ENCODE results near the gene KCNAB2. TPM values are rescaled to one million over a fixed set of nuclear protein-coding genes. Genes with fewer than 3 reads are reported as not detected.

Gene KCNAB2
- total RNA-seq, 2 donors from 2014 or later: 2.0 to 5.5 TPM

DNA sequence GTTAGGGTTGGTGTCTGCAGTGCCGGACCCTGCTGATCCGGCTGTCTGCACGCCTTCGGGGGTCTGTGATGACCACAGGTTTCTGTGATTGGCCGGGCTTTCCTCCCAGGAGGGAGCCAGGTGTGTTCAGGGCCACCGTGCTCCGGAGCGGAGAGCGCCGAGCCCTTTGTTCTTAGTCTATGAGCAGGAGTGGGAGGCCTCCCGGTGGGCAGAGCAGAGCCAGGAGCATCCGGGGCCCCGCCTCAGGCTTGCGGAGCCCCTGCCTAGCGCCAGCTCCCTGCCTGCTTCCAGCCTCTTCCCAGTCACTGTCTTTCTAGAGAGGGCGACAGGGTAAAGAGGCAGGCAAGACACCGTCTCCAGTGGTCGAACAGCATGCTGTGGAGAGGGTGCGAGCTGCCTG lies 31.8 kb downstream of the KCNAB2 start:
- Histone ChIP-seq H3K27me3 (replicated peaks; ENCODE audit: insufficient read depth) (peaks cover 3% of the 10 kb centered on the region), H3K27ac (no peak overlapping the region), H3K36me3 (no peaks in the 10 kb centered on the region), H3K9me3 (no peaks in the 10 kb centered on the region), H3K4me3 (no peak overlapping the region), H3K4me1 (replicated peaks) (no peaks in the 10 kb centered on the region)
- TF ChIP-seq POLR2AphosphoS5 (IDR thresholded peaks at IDR 0.05): no peak
- TF ChIP-seq, protein P1, sequence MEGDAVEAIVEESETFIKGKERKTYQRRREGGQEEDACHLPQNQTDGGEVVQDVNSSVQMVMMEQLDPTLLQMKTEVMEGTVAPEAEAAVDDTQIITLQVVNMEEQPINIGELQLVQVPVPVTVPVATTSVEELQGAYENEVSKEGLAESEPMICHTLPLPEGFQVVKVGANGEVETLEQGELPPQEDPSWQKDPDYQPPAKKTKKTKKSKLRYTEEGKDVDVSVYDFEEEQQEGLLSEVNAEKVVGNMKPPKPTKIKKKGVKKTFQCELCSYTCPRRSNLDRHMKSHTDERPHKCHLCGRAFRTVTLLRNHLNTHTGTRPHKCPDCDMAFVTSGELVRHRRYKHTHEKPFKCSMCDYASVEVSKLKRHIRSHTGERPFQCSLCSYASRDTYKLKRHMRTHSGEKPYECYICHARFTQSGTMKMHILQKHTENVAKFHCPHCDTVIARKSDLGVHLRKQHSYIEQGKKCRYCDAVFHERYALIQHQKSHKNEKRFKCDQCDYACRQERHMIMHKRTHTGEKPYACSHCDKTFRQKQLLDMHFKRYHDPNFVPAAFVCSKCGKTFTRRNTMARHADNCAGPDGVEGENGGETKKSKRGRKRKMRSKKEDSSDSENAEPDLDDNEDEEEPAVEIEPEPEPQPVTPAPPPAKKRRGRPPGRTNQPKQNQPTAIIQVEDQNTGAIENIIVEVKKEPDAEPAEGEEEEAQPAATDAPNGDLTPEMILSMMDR (IDR thresholded peaks at IDR 0.05): no peak
- TF ChIP-seq POLR2A (IDR thresholded peaks at IDR 0.05): no peak
- intact Hi-C loops (cut with DNase I): no loop called here
- no peak for DNase-seq (ENCODE audit: low spot score)
- 80% methylated on average over 18 of the region's 19 CpGs for WGBS

DNA sequence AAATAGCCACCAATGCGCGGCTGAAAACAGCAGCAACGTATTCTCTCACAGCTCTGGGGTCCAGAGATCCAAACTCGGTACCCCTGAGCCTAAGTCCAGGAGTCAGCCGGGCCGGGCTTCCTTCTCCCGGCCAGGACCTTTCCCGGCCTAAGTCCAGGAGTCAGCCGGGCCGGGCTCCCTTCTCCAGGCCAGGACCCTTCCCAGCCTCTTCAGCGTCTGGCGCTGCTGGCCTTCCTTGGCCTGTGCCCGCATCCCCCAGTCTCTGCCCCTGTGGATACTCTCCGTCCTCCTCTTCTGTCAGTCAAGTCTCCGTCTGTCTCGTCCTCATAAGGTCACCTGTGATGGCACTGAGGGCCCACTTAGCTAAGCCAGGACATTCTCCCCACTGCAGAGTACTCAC lies 32.2 kb downstream of the KCNAB2 start:
- TF ChIP-seq POLR2AphosphoS5 (IDR thresholded peaks at IDR 0.05) (no peak), POLR2A (IDR thresholded peaks at IDR 0.05) (no peak)
- TF ChIP-seq, protein P1 (IDR thresholded peaks at IDR 0.05): no peak
- DNase-seq (ENCODE audit: low spot score): no peak
- Histone ChIP-seq H3K27me3 (replicated peaks; ENCODE audit: insufficient read depth) (no peaks in the 10 kb centered on the region), H3K4me1 (replicated peaks) (no peaks in the 10 kb centered on the region), H3K27ac (no peak overlapping the region), H3K9me3 (no peaks in the 10 kb centered on the region), H3K4me3 (no peak overlapping the region), H3K36me3 (no peaks in the 10 kb centered on the region)
- WGBS: 93% methylated on average over 16 of the region's 16 CpGs
- intact Hi-C loops (cut with DNase I): no loop called here

DNA sequence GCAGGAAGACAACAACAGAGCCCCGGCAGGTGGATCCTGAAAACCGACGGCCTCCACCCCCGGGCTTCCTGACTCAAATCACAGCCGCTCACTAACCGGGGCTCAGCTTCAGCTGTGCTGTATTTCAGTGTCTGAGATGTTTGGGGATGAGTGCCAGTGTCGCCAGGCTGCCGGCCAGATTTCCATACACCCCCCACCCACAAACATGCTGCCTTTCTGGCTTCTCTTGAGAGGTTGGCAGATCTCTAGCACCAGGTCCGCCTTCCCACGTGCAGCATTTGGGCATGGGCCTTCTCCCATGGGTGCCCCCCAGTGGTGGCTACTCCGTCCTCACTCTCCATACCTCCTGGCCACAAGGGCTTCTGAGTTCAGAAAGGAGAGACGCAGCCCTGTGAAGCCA lies 34.8 kb downstream of the KCNAB2 start:
- Histone ChIP-seq H3K36me3 (no peaks in the 10 kb centered on the region), H3K4me3 (no peak overlapping the region), H3K9me3 (no peaks in the 10 kb centered on the region), H3K27me3 (replicated peaks; ENCODE audit: insufficient read depth) (no peaks in the 10 kb centered on the region), H3K27ac (no peak overlapping the region), H3K4me1 (replicated peaks) (no peaks in the 10 kb centered on the region)
- intact Hi-C loops (cut with DNase I): no loop called here
- 24% methylated on average over 12 of the region's 12 CpGs for WGBS
- DNase-seq (ENCODE audit: low spot score): no peak
- TF ChIP-seq, protein P1 (IDR thresholded peaks at IDR 0.05): peak in 1 of 4 experiments; percentile 31
- TF ChIP-seq POLR2AphosphoS5 (IDR thresholded peaks at IDR 0.05): no peak

DNA sequence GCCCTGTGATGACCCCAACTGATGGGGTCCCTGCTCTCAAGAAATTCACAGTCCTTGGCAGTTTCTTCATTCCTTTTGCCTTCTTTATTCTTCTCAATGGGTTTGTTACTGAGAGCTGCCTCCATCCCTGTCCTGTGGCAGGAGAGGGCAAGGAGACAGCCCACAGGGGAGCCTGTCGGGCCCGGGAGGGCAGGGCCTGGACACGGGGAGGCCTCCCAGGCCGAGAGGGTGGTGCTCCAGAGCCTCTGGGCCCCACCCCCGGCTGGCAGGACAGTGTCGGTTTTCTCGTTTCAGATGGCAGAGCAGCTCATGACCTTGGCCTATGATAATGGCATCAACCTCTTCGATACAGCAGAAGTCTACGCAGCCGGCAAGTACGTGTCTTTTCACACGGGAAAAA lies 36.2 kb downstream of the KCNAB2 start:
- intact Hi-C loops (cut with DNase I): no loop called here
- DNase-seq (ENCODE audit: low spot score): no peak

DNA sequence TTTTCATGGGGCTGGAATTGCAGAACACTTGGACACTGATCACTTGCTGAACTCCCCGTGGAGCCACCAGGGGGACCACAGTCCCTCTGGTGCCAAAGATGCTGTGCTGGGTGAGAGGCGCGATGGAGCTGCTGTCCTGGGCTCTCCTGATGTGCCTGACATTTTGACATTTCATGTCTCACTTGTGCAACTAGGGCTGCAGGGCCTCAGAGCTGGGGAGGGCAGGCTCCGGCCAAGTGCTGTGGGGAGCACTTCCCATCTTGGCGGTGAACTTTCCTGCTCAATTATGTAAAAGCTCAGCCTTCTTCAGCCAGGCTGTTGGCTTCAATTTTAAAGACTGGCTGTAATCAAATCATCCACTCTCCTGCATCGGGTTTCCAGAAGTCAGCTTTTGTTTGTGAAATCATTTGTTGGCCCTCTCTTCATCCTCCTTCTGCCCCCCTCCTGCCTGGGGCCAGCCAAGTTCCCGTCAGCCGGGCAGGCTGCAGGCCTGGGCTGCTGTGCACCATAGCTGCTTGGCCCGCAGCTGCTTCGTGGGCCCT lies 36.8 kb downstream of the KCNAB2 start:
- Histone ChIP-seq H3K27me3 (replicated peaks; ENCODE audit: insufficient read depth) (no peaks in the 10 kb centered on the region), H3K9me3 (no peaks in the 10 kb centered on the region), H3K27ac (no peak overlapping the region), H3K4me3 (no peak overlapping the region), H3K36me3 (no peaks in the 10 kb centered on the region), H3K4me1 (replicated peaks) (no peaks in the 10 kb centered on the region)
- DNase-seq (ENCODE audit: low spot score): no peak
- WGBS: 49% methylated on average over 10 of the region's 10 CpGs
- TF ChIP-seq, protein P1 (IDR thresholded peaks at IDR 0.05): peak in 2 of 4 experiments; percentile 9 to 13
- TF ChIP-seq POLR2AphosphoS5 (IDR thresholded peaks at IDR 0.05) (no peak), POLR2A (IDR thresholded peaks at IDR 0.05) (no peak)
- intact Hi-C loops (cut with DNase I): no loop called here

More for the DNA sequence above, 36.2 kb downstream of the KCNAB2 start:
- Histone ChIP-seq H3K27ac (no peak overlapping the region), H3K9me3 (no peaks in the 10 kb centered on the region), H3K36me3 (no peaks in the 10 kb centered on the region), H3K4me1 (replicated peaks) (no peaks in the 10 kb centered on the region), H3K27me3 (replicated peaks; ENCODE audit: insufficient read depth) (no peaks in the 10 kb centered on the region), H3K4me3 (no peak overlapping the region)
- WGBS: 76% methylated on average over 12 of the region's 12 CpGs
- no peak for TF ChIP-seq POLR2A (IDR thresholded peaks at IDR 0.05)
- TF ChIP-seq POLR2AphosphoS5 (IDR thresholded peaks at IDR 0.05): no peak
- TF ChIP-seq, protein P1 (IDR thresholded peaks at IDR 0.05): no peak

Measured in prostate gland (tissue), 2 donors.